A549 (cell line): ENCODE data around the gene A4GALT.

Experiments
- BHLHE40 ChIP-seq: IDR thresholded peaks from 2 replicates; pipeline ENCODE4 v1.6.1; 2012; ENCODE audit warnings: low read depth, low read length, inconsistent platforms
- ESRRA ChIP-seq: fragments of 150-350 bp; IDR thresholded peaks from 2 replicates; pipeline ENCODE4 v1.6.1; 2014; ENCODE audit warnings: mild to moderate bottlenecking, low read length, borderline replicate concordance
- POLR2A ChIP-seq: IDR thresholded peaks from 2 replicates; pipeline ENCODE4 v1.6.1; 2012; ENCODE audit warnings: mild to moderate bottlenecking, low read length
- RAD21 ChIP-seq, 2 experiments: fragments of >200 bp in 1 of 2; sonication (Bioruptor Twin) in 1 of 2; formaldehyde crosslinking in 1 of 2; IDR thresholded peaks in 1 of 2; conservative IDR thresholded peaks in 1 of 2; 2 replicates in 1 of 2; 3 replicates in 1 of 2; pipeline ENCODE4 v1.6.1; 2012 to 2018; ENCODE audit warnings: inconsistent platforms in 1 of 2
- REST ChIP-seq: fragments of 200-600 bp; sonication (generic); IDR thresholded peaks from 2 replicates; pipeline ENCODE4 v1.6.1; 2016; ENCODE audit warnings: antibody characterized with exemption, mild to moderate bottlenecking, moderate library complexity
- RFX5 ChIP-seq: fragments of 450-650 bp; IDR thresholded peaks from 2 replicates; pipeline ENCODE4 v1.7.1; 2014; ENCODE audit warnings: antibody characterized with exemption, mild to moderate bottlenecking, moderate library complexity
- TP53 ChIP-seq: fragments of 250-450 bp; sonication (Bioruptor Pico); IDR thresholded peaks from 2 replicates; pipeline ENCODE4 v1.5.0; 2021; ENCODE audit warnings: mild to moderate bottlenecking, moderate library complexity
- TF ChIP-seq, protein P1 (sequence below): fragments of >200 bp; sonication (Bioruptor Twin); formaldehyde crosslinking; IDR thresholded peaks from 3 replicates; pipeline ENCODE4 v1.5.1; 2016

DNA sequence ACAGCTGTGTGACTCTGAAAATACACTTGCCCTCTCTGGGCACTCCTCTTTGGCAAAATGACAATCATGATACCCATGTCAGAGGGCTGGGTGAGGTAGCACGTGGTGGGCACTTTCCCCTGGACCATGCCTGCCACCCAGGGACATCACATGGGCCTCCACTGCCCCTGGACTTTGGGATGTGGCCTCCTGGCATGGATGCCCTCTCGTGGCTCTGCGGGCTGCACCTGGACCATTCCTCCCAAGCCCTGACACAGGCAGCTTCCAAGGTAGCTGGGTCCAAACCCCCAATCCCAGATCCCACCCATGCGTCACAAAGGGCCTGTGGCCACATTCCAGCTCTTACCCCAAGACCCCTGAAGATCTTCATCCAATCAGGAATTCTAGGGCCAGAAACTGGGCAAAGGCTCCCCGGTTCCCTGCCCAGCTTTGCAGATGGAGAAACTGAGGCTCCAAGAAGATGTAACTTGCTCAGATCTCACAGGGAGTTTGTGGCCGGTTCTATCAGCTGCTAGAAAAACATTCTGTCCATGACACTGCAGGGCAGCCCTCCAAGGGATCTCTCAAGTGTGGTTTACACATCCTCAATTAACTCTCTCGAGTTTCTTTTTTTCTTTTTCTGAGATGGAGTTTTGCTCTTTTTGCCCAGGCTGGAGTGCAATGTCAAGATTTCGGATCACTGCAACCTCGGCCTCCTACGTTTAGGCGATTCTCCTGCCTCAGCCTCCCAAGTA is 36.0 kb downstream of the A4GALT start:
- TF ChIP-seq RFX5 (no peak), REST (no peak), TP53 (CRISPR knock-in tag) (no peak), BHLHE40 (no peak), POLR2A (no peak), RAD21 (conservative IDR thresholded peaks at IDR 0.05 in 1 of 2, IDR thresholded peaks at IDR 0.05 in 1 of 2) (no peak), ESRRA (no peak)
- TF ChIP-seq, protein P1, sequence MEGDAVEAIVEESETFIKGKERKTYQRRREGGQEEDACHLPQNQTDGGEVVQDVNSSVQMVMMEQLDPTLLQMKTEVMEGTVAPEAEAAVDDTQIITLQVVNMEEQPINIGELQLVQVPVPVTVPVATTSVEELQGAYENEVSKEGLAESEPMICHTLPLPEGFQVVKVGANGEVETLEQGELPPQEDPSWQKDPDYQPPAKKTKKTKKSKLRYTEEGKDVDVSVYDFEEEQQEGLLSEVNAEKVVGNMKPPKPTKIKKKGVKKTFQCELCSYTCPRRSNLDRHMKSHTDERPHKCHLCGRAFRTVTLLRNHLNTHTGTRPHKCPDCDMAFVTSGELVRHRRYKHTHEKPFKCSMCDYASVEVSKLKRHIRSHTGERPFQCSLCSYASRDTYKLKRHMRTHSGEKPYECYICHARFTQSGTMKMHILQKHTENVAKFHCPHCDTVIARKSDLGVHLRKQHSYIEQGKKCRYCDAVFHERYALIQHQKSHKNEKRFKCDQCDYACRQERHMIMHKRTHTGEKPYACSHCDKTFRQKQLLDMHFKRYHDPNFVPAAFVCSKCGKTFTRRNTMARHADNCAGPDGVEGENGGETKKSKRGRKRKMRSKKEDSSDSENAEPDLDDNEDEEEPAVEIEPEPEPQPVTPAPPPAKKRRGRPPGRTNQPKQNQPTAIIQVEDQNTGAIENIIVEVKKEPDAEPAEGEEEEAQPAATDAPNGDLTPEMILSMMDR, result no peak
